IMR-90 (cell line): ENCODE data around the gene MS4A15.

Experiments used
- CEBPB ChIP-seq: IDR thresholded peaks from 2 replicates; pipeline ENCODE4 v1.6.1; 2012; ENCODE audit warnings: low read depth, low read length, improper control_type of control experiment
- CHD1 ChIP-seq: IDR thresholded peaks from 2 replicates; pipeline ENCODE4 v1.6.1; 2012; ENCODE audit warnings: low read depth, low read length, improper control_type of control experiment
- MXI1 ChIP-seq: IDR thresholded peaks from 2 replicates; pipeline ENCODE4 v1.6.1; 2012; ENCODE audit warnings: low read depth, mild to moderate bottlenecking, low read length, moderate library complexity, borderline replicate concordance
- NFE2L2 ChIP-seq: fragments of 150-350 bp; IDR thresholded peaks from 2 replicates; pipeline ENCODE4 v1.6.1; 2016; ENCODE audit warnings: low read depth, mild to moderate bottlenecking, low read length
- POLR2A ChIP-seq: IDR thresholded peaks from 2 replicates; pipeline ENCODE4 v1.6.1; 2012; ENCODE audit warnings: mild to moderate bottlenecking, low read depth, low read length
- RAD21 ChIP-seq: IDR thresholded peaks from 2 replicates; pipeline ENCODE4 v1.6.1; 2012; ENCODE audit warnings: low read length, improper control_type of control experiment
- TF ChIP-seq, protein P1 (sequence below): fragments of 150-350 bp; IDR thresholded peaks from 2 replicates; pipeline ENCODE4 v1.6.1; 2017; ENCODE audit warnings: mild to moderate bottlenecking, antibody characterized with exemption, low read length, low read depth
- TF ChIP-seq, protein P2 (sequence below): conservative IDR thresholded peaks from 2 replicates; pipeline ENCODE4 v1.5.1; 2012; ENCODE audit warnings: mild to moderate bottlenecking, low read depth, low read length, improper control_type of control experiment

DNA sequence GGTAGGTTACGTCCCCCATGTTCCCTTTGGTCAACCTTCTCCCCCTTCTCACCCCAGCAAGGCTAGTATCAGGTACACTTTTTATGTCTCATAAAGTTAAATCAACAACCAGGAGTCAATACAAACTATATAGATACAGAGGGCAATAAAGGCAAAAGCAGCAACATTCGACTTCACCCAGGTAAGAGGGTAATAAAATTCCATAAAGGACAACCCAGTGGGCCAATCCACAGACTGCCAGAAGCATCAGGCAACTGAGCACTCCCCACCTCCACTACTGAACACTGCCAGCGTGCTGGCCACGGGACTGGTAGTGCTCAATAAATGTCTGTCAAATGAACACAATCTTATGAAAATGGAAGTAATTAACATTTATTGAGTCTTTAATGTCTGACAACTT is 37.3 kb upstream of the MS4A15 start:
- TF ChIP-seq, protein P1, sequence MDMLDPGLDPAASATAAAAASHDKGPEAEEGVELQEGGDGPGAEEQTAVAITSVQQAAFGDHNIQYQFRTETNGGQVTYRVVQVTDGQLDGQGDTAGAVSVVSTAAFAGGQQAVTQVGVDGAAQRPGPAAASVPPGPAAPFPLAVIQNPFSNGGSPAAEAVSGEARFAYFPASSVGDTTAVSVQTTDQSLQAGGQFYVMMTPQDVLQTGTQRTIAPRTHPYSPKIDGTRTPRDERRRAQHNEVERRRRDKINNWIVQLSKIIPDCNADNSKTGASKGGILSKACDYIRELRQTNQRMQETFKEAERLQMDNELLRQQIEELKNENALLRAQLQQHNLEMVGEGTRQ, result no peak
- TF ChIP-seq, protein P2, sequence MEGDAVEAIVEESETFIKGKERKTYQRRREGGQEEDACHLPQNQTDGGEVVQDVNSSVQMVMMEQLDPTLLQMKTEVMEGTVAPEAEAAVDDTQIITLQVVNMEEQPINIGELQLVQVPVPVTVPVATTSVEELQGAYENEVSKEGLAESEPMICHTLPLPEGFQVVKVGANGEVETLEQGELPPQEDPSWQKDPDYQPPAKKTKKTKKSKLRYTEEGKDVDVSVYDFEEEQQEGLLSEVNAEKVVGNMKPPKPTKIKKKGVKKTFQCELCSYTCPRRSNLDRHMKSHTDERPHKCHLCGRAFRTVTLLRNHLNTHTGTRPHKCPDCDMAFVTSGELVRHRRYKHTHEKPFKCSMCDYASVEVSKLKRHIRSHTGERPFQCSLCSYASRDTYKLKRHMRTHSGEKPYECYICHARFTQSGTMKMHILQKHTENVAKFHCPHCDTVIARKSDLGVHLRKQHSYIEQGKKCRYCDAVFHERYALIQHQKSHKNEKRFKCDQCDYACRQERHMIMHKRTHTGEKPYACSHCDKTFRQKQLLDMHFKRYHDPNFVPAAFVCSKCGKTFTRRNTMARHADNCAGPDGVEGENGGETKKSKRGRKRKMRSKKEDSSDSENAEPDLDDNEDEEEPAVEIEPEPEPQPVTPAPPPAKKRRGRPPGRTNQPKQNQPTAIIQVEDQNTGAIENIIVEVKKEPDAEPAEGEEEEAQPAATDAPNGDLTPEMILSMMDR, result no peak
- TF ChIP-seq POLR2A, result no peak
- no peak for TF ChIP-seq RAD21
- no peak for TF ChIP-seq CHD1
- no peak for TF ChIP-seq NFE2L2
- TF ChIP-seq MXI1, result no peak
- TF ChIP-seq CEBPB, result no peak
